Sigmoid colon (tissue), 7 donors: Measurements from ENCODE around the gene FCHSD2. TPM values are rescaled to one million over a fixed set of nuclear protein-coding genes. Genes with fewer than 3 reads are reported as not detected.
"Not testable (repeated sequence)": the region's sequence is repeated elsewhere in the genome, so short reads cannot be mapped to it uniquely, and the experiment has no call there.

Experiments
- DNase-seq: peaks from one replicate; pipeline ENCODE4 v3.0.0-alpha.2; 2019
- H3K27ac ChIP-seq, 4 donors: fragments of 200-600 bp; sonication (generic); one replicate each; pipeline ENCODE4 v1.5.1; 2016 to 2019; ENCODE audit warnings: mild to moderate bottlenecking in 1 of 4
- H3K27me3 ChIP-seq, 3 donors: fragments of 200-600 bp; sonication (generic); one replicate each; pipeline ENCODE4 v1.5.1; 2019; ENCODE audit warnings: mild to moderate bottlenecking in 1 of 3
- H3K36me3 ChIP-seq, 4 donors: fragments of 200-600 bp; sonication (generic); one replicate each; pipeline ENCODE4 v1.5.1; 2016 to 2019
- H3K4me1 ChIP-seq, 4 donors: fragments of 200-600 bp; sonication (generic); one replicate each; pipeline ENCODE4 v1.5.1; 2017 to 2019
- H3K4me3 ChIP-seq, 4 donors: fragments of 200-600 bp; sonication (generic); one replicate each; pipeline ENCODE4 v1.5.1; 2017 to 2019; ENCODE audit warnings: mild to moderate bottlenecking in 2 of 4, moderate library complexity in 1 of 4
- H3K9me3 ChIP-seq, 4 donors: fragments of 200-600 bp in 3 of 4; sonication (generic) in 3 of 4; one replicate each; pipeline versions ENCODE4 v1.5.1 to v1.6.1; 2013 to 2019
- CTCF ChIP-seq, 4 experiments: fragments of 450-650 bp in 3 of 4; fragments of 200-600 bp in 1 of 4; IDR thresholded peaks; one replicate each; pipeline ENCODE4 v1.5.1; 2016 to 2019; ENCODE audit warnings: antibody characterized with exemption in 4 of 4, mild to moderate bottlenecking in 3 of 4, moderate library complexity in 2 of 4
- EP300 ChIP-seq, 4 donors: sonication (generic); formaldehyde crosslinking; IDR thresholded peaks; one replicate each; pipeline ENCODE4 v1.6.1; 2017; ENCODE audit warnings: antibody characterized with exemption in 4 of 4
- POLR2A ChIP-seq, 2 donors: fragments of 450-650 bp; IDR thresholded peaks; one replicate each; pipeline ENCODE4 v1.6.1; 2016; ENCODE audit warnings: antibody characterized with exemption in 2 of 2, mild to moderate bottlenecking in 2 of 2, moderate library complexity in 2 of 2
- POLR2AphosphoS5 ChIP-seq, 4 donors: sonication (generic); formaldehyde crosslinking; IDR thresholded peaks; one replicate each; pipeline ENCODE4 v1.6.1; 2017; ENCODE audit warnings: antibody characterized with exemption in 4 of 4
- WGBS, 2 donors: extraction: QIAGEN DNeasy Blood & Tissue Kit; methylation state at CpG; one replicate each; pipeline ENCODE4 v1.1.7; 2013; 5-methylcytosine and 5-hydroxymethylcytosine counted together
- intact Hi-C: fragments of 100-400 bp; cut with DNase I; formaldehyde crosslinking; loops from one replicate; pipeline ENCODE4 v1.15.1; 2023
- polyA plus RNA-seq, 3 donors: library from polyadenylated mRNA; stranded (reverse); fragments of 200-250 nt; gene quantifications; one replicate each; pipeline ENCODE4 v1.2.3, GENCODE V29; 2013
- total RNA-seq, 4 donors: library from RNA; depleted of rRNA; stranded (reverse); fragments of >200 nt; gene quantifications; one replicate each; pipeline ENCODE4 v1.1.0, GENCODE V29; 2016
- donor health status: healthy with polysubstance abuse.
- donor health status: Bipolar disorder and iron deficiency.
- donor health status: healthy.

The FCHSD2 gene
- total and polyA plus RNA-seq, 7 donors, result 6.9 to 36.3 (median 18.6) TPM

GRCh38 chr11:73078631-73079030 is 63.5 kb downstream of the FCHSD2 start:
- WGBS, 2 donors, result 97 to 98% methylated on average over 9 of the region's 9 CpGs
- Histone ChIP-seq H3K9me3 (peaks cover 0 to 3% (median 0%) of the 10 kb centered on the region in 4 donors), H3K27ac (no peak overlapping the region)

GRCh38 chr11:73077454-73077853 is 64.7 kb downstream of the FCHSD2 start:
- peaks cover 0 to 3% (median 0%) of the 10 kb centered on the region in 4 donors for H3K9me3 ChIP-seq
- peaks cover 0 to 20% (median 8%) of the 10 kb centered on the region in 4 donors for H3K4me1 ChIP-seq
- H3K4me3 ChIP-seq, result no peak overlapping the region
- intact Hi-C loops, result no loop called here
- TF ChIP-seq CTCF (IDR thresholded peaks at IDR 0.05) (no peak), EP300 (IDR thresholded peaks at IDR 0.05) (no peak), POLR2AphosphoS5 (IDR thresholded peaks at IDR 0.05) (no peak), POLR2A (IDR thresholded peaks at IDR 0.05) (no peak)
- no peaks in the 10 kb centered on the region for H3K27me3 ChIP-seq
- no peak overlapping the region for H3K27ac ChIP-seq
- DNase-seq, result no peak
- H3K36me3 ChIP-seq, result no peaks in the 10 kb centered on the region

More at GRCh38 chr11:73078631-73079030, 63.5 kb downstream of the FCHSD2 start:
- Histone ChIP-seq H3K36me3 (peaks cover 0 to 6% (median 0%) of the 10 kb centered on the region in 4 donors), H3K4me3 (no peak overlapping the region), H3K27me3 (no peaks in the 10 kb centered on the region), H3K4me1 (peaks cover 0 to 8% (median under 1%) of the 10 kb centered on the region in 4 donors)
- no peak for DNase-seq
- intact Hi-C loops, result no loop called here
- TF ChIP-seq EP300 (IDR thresholded peaks at IDR 0.05), result no peak
- TF ChIP-seq POLR2AphosphoS5 (IDR thresholded peaks at IDR 0.05), result no peak
- no peak for TF ChIP-seq POLR2A (IDR thresholded peaks at IDR 0.05)
- no peak for TF ChIP-seq CTCF (IDR thresholded peaks at IDR 0.05)

GRCh38 chr11:73074319-73074718 is 67.8 kb downstream of the FCHSD2 start:
- 21 to 58% methylated on average over 1 of the region's 1 CpG for WGBS, 2 donors
- Histone ChIP-seq H3K4me3 (no peak overlapping the region), H3K4me1 (peaks cover 0 to 28% (median 13%) of the 10 kb centered on the region in 4 donors), H3K36me3 (no peaks in the 10 kb centered on the region), H3K9me3 (peaks cover 0 to 3% (median 0%) of the 10 kb centered on the region in 4 donors), H3K27me3 (no peaks in the 10 kb centered on the region), H3K27ac (peak overlapping the region in 1 of 4 donors; percentile 66)
- TF ChIP-seq POLR2AphosphoS5 (IDR thresholded peaks at IDR 0.05) (no peak), EP300 (IDR thresholded peaks at IDR 0.05) (no peak), POLR2A (IDR thresholded peaks at IDR 0.05) (no peak), CTCF (IDR thresholded peaks at IDR 0.05) (no peak)
- DNase-seq, result no peak
- intact Hi-C loops, result no loop called here

- TF ChIP-seq POLR2AphosphoS5 (IDR thresholded peaks at IDR 0.05), result peak in 3 of 4 donors; percentile 36 to 61 (median 40)
- TF ChIP-seq CTCF (IDR thresholded peaks at IDR 0.05), result no peak
- Histone ChIP-seq H3K4me3 (peak overlapping the region in 2 of 4 donors; percentile 13 to 21), H3K36me3 (no peaks in the 10 kb centered on the region), H3K27me3 (no peaks in the 10 kb centered on the region), H3K9me3 (peaks cover 0 to 3% (median 0%) of the 10 kb centered on the region in 4 donors), H3K27ac (peak overlapping the region in 3 of 4 donors; percentile 26 to 66 (median 58)), H3K4me1 (peaks cover 0 to 28% (median 13%) of the 10 kb centered on the region in 4 donors)
- WGBS, 2 donors, result 8 to 21% methylated on average over 2 of the region's 2 CpGs
- no peak for DNase-seq
- intact Hi-C loops, result no loop called here
These were observed 69.1 kb downstream of the FCHSD2 start for GRCh38 chr11:73072935-73073481.

GRCh38 chr11:73070653-73071052 is 71.5 kb downstream of the FCHSD2 start:
- no peaks in the 10 kb centered on the region for H3K9me3 ChIP-seq
- intact Hi-C loops, result no loop called here
- WGBS, 2 donors, result 95 to 97% methylated on average over 3 of the region's 3 CpGs
- no peak for TF ChIP-seq POLR2A (IDR thresholded peaks at IDR 0.05)
- TF ChIP-seq POLR2AphosphoS5 (IDR thresholded peaks at IDR 0.05), result no peak
- no peaks in the 10 kb centered on the region for H3K27me3 ChIP-seq
- H3K27ac ChIP-seq, result no peak overlapping the region
- peaks cover 0 to 28% (median 13%) of the 10 kb centered on the region in 4 donors for H3K4me1 ChIP-seq
- no peak overlapping the region for H3K4me3 ChIP-seq
- no peak for DNase-seq
- no peaks in the 10 kb centered on the region for H3K36me3 ChIP-seq

GRCh38 chr11:73061857-73062424 is 80.2 kb downstream of the FCHSD2 start:
- Histone ChIP-seq H3K27ac (peak overlapping the region in 1 of 4 donors; percentile 39), H3K4me1 (peaks cover 0 to 37% (median 29%) of the 10 kb centered on the region in 4 donors)
- WGBS, 2 donors, result 94 to 96% methylated on average over 3 of the region's 3 CpGs
- H3K9me3 ChIP-seq, H3K36me3 ChIP-seq, DNase-seq, H3K27me3 ChIP-seq, H3K4me3 ChIP-seq, intact Hi-C loops: not testable (repeated sequence)

GRCh38 chr11:73061434-73061833 is 80.7 kb downstream of the FCHSD2 start:
- peak overlapping the region in 1 of 4 donors; percentile 39 for H3K27ac ChIP-seq
- H3K9me3 ChIP-seq, DNase-seq, H3K36me3 ChIP-seq, H3K27me3 ChIP-seq, intact Hi-C loops: not testable (repeated sequence)
- H3K4me1 ChIP-seq, result peaks cover 0 to 37% (median 29%) of the 10 kb centered on the region in 4 donors
- WGBS, 2 donors, result 85 to 86% methylated on average over 10 of the region's 10 CpGs
- H3K4me3 ChIP-seq, result peak overlapping the region in 2 of 4 donors; percentile 1 to 22
